H1 (cell line): Measurements from ENCODE around the gene GLRX3. TPM values are rescaled to one million over a fixed set of nuclear protein-coding genes. Genes with fewer than 3 reads are reported as not detected.

Experiments used
- CBX8 ChIP-seq: fragments of 300-800, 300-1000 bp; sonication (generic); IDR thresholded peaks from 2 replicates; pipeline ENCODE4 v1.7.1; 2016; ENCODE audit warnings: low read depth, low read length, borderline replicate concordance
- CHD7 ChIP-seq: fragments of 300-600 bp; sonication (generic); IDR thresholded peaks from 2 replicates; pipeline ENCODE4 v1.7.1; 2012; ENCODE audit warnings: low read length, moderate library complexity, mild to moderate bottlenecking, inconsistent platforms; ENCODE audit not compliant: insufficient replicate concordance
- EGR1 ChIP-seq: IDR thresholded peaks from 2 replicates; pipeline ENCODE4 v1.6.1; 2011; ENCODE audit warnings: low read depth, low read length, borderline replicate concordance
- KDM5A ChIP-seq: fragments of 200-600 bp; IDR thresholded peaks from 2 replicates; pipeline ENCODE4 v1.7.1; 2012; ENCODE audit warnings: mild to moderate bottlenecking, low read length, inconsistent platforms, mixed read lengths
- polyA plus RNA-seq, 7 experiments: library from polyadenylated mRNA; depleted of rRNA in 3 of 7; stranded (reverse) in 5 of 7; unstranded in 2 of 7; fragments of >200 nt in 5 of 7; fragments of 200-250 nt in 2 of 7; gene quantifications; 1 replicate in 5 of 7; 2 replicates in 1 of 7; 4 replicates in 1 of 7; pipeline versions ENCODE4 v1.2.1 to v1.2.3, GENCODE V29; 2011 to 2013; ENCODE audit warnings: missing spikeins in 2 of 7, mixed read lengths in 2 of 7
- total RNA-seq: library from RNA; stranded (reverse); fragmentation: NEBNext Ultra II Directional; extraction: Animal tissue kit (Norgen Biotek cat#: 25700); gene quantifications from 2 replicates; pipeline ENCODE4 v1.2.1, GENCODE V29; 2021

GLRX3 gene
- total and polyA plus RNA-seq, 2 of the 8 experiments (the other 6 are each of a cell fraction or from before 2014, with no cell fraction given) = 59.9 to 157 TPM

- TF ChIP-seq CBX8 (no peak), KDM5A (no peak), CHD7 (no peak), EGR1 (no peak)
These were observed 8.0 kb upstream of the GLRX3 start (continued) for GRCh38 chr10:130128062-130128781.
